IMR-90 (cell line): Measurements from ENCODE around the gene DTNA. TPM values are rescaled to one million over a fixed set of nuclear protein-coding genes. Genes with fewer than 3 reads are reported as not detected.

Experiments
- ATAC-seq: fragments of 200-7000 bp; cut with Tn5 transposase; 2 replicates; pipeline ENCODE4 v1.9.1; 2020; ENCODE audit warnings: low read depth, mild to moderate bottlenecking, moderate library complexity
- BruUV-seq: library from RNA; stranded (reverse); fragments of 400-500 nt; replicated peaks from 2 replicates; lab custom pipeline; 2021; lab: Mats Ljungman, UMichigan
- CTCF ChIA-PET: fragments of 300-600 bp; formaldehyde crosslinking; extraction: SDS; loops from one replicate; lab custom pipeline; 2021; ENCODE audit warnings: antibody characterized with exemption; lab: Yijun Ruan, JAX
- POLR2A ChIA-PET: fragments of 300-600 bp; sonication (Branson Sonifier 250); formaldehyde crosslinking; loops from one replicate; lab custom pipeline; 2022; ENCODE audit warnings: antibody characterized with exemption; ENCODE audit not compliant: unreplicated experiment; lab: Charles Lee
- DNase-seq: peaks from one replicate; pipeline ENCODE4 v3.0.0; 2013
- H2AFZ ChIP-seq: replicated peaks from 2 replicates; pipeline ENCODE3; 2013; ENCODE audit warnings: low read length, mild to moderate bottlenecking; ENCODE audit not compliant: poor library complexity
- H2AK5ac ChIP-seq: 2 replicates; pipeline ENCODE4 v1.6.1; 2013; ENCODE audit warnings: low read depth, low read length, inconsistent platforms
- H2AK9ac ChIP-seq: replicated peaks from 2 replicates; pipeline ENCODE3; 2013; ENCODE audit warnings: mild to moderate bottlenecking, low read depth, low read length, moderate library complexity; ENCODE audit not compliant: poor library complexity
- H2BK120ac ChIP-seq: 2 replicates; pipeline ENCODE4 v1.6.1; 2013; ENCODE audit warnings: low read depth, low read length, inconsistent platforms
- H2BK15ac ChIP-seq: 3 replicates; pipeline ENCODE4 v1.6.1; 2013; ENCODE audit warnings: low read depth, low read length, inconsistent platforms
- H2BK20ac ChIP-seq: 2 replicates; pipeline ENCODE4 v1.6.1; 2013; ENCODE audit warnings: low read depth, mild to moderate bottlenecking, inconsistent platforms, low read length, moderate library complexity
- H2BK5ac ChIP-seq: 2 replicates; pipeline ENCODE4 v1.6.1; 2013; ENCODE audit warnings: mild to moderate bottlenecking, low read depth, low read length, inconsistent platforms; ENCODE audit not compliant: poor library complexity, severe bottlenecking
- H3K14ac ChIP-seq: replicated peaks from 2 replicates; pipeline ENCODE4 v1.6.1; 2013; ENCODE audit warnings: low read depth, low read length, inconsistent platforms
- H3K18ac ChIP-seq: 2 replicates; pipeline ENCODE4 v1.6.1; 2013; ENCODE audit warnings: low read depth, low read length, control low read depth
- H3K23ac ChIP-seq: 2 replicates; pipeline ENCODE4 v1.6.1; 2013; ENCODE audit warnings: low read depth, low read length, inconsistent platforms
- H3K27ac ChIP-seq: 2 replicates; pipeline ENCODE4 v1.5.1; 2013; ENCODE audit warnings: mild to moderate bottlenecking, control low read depth, low read length; ENCODE audit not compliant: insufficient read depth
- H3K27me3 ChIP-seq: 2 replicates; pipeline ENCODE4 v1.6.1; 2013; ENCODE audit warnings: low read length; ENCODE audit not compliant: control insufficient read depth, insufficient read depth
- H3K36me3 ChIP-seq: 2 replicates; pipeline ENCODE4 v1.6.1; 2013; ENCODE audit warnings: low read length, mixed read lengths; ENCODE audit not compliant: control insufficient read depth, insufficient read depth
- H3K4ac ChIP-seq: 2 replicates; pipeline ENCODE4 v1.6.1; 2013; ENCODE audit warnings: low read depth, low read length, inconsistent platforms
- H3K4me1 ChIP-seq: 2 replicates; pipeline ENCODE4 v1.6.1; 2013; ENCODE audit warnings: low read length, mixed read lengths; ENCODE audit not compliant: control insufficient read depth, insufficient read depth
- H3K4me2 ChIP-seq: 2 replicates; pipeline ENCODE4 v1.6.1; 2013; ENCODE audit warnings: low read depth, mild to moderate bottlenecking, control low read depth, low read length, moderate library complexity
- H3K4me3 ChIP-seq: 2 replicates; pipeline ENCODE4 v1.5.1; 2013; ENCODE audit warnings: low read depth, mild to moderate bottlenecking, control low read depth, low read length, moderate library complexity; ENCODE audit not compliant: insufficient read depth
- H3K56ac ChIP-seq: 2 replicates; pipeline ENCODE4 v1.6.1; 2013; ENCODE audit warnings: low read length, inconsistent platforms; ENCODE audit not compliant: insufficient read depth; ENCODE audit errors: extremely low read depth
- H3K79me1 ChIP-seq, 2 experiments: 2 replicates each; pipeline ENCODE4 v1.6.1; 2013; ENCODE audit warnings: low read length in 2 of 2, inconsistent platforms in 1 of 2, low read depth in 1 of 2
- H3K9ac ChIP-seq: 2 replicates; pipeline ENCODE4 v1.6.1; 2013; ENCODE audit warnings: low read depth, low read length, control low read depth
- H3K9me1 ChIP-seq: 2 replicates; pipeline ENCODE4 v1.6.1; 2013; ENCODE audit warnings: low read length, inconsistent platforms; ENCODE audit not compliant: insufficient read depth
- H3K9me3 ChIP-seq: 2 replicates; pipeline ENCODE4 v1.6.1; 2013; ENCODE audit warnings: low read length; ENCODE audit not compliant: control insufficient read depth, insufficient read depth
- H4K20me1 ChIP-seq: 2 replicates; pipeline ENCODE4 v1.6.1; 2013; ENCODE audit warnings: low read length, inconsistent platforms; ENCODE audit not compliant: insufficient read depth
- H4K5ac ChIP-seq: 2 replicates; pipeline ENCODE4 v1.6.1; 2013; ENCODE audit warnings: mild to moderate bottlenecking, low read depth, low read length, control low read depth
- H4K8ac ChIP-seq, 2 experiments: 2 replicates each; pipeline ENCODE4 v1.6.1; 2013; ENCODE audit warnings: low read depth in 2 of 2, low read length in 2 of 2, control low read depth in 1 of 2, inconsistent platforms in 1 of 2
- H4K91ac ChIP-seq: 2 replicates; pipeline ENCODE4 v1.6.1; 2013; ENCODE audit warnings: low read depth, low read length, inconsistent platforms; ENCODE audit not compliant: insufficient read depth
- BHLHE40 ChIP-seq: fragments of 150-350 bp; IDR thresholded peaks from 2 replicates; pipeline ENCODE4 v1.6.1; 2016; ENCODE audit warnings: mild to moderate bottlenecking, low read depth, low read length
- CEBPB ChIP-seq: IDR thresholded peaks from 2 replicates; pipeline ENCODE4 v1.6.1; 2012; ENCODE audit warnings: low read depth, low read length, improper control_type of control experiment
- CHD1 ChIP-seq: IDR thresholded peaks from 2 replicates; pipeline ENCODE4 v1.6.1; 2012; ENCODE audit warnings: low read depth, low read length, improper control_type of control experiment
- CTCF ChIP-seq: conservative IDR thresholded peaks from 2 replicates; pipeline ENCODE4 v1.5.1; 2012; ENCODE audit warnings: mild to moderate bottlenecking, low read depth, low read length, improper control_type of control experiment
- ELK1 ChIP-seq: fragments of 150-350 bp; IDR thresholded peaks from 2 replicates; pipeline ENCODE4 v1.6.1; 2016; ENCODE audit warnings: low read depth, mild to moderate bottlenecking, low read length, moderate library complexity, borderline replicate concordance
- FOS ChIP-seq: fragments of 150-350 bp; IDR thresholded peaks from 2 replicates; pipeline ENCODE4 v1.6.1; 2016; ENCODE audit warnings: low read depth, low read length
- MAFK ChIP-seq: IDR thresholded peaks from 2 replicates; pipeline ENCODE4 v1.6.1; 2012; ENCODE audit warnings: low read depth, low read length, improper control_type of control experiment
- MAZ ChIP-seq: IDR thresholded peaks from 2 replicates; pipeline ENCODE4 v1.6.1; 2012; ENCODE audit warnings: low read depth, mild to moderate bottlenecking, low read length, improper control_type of control experiment, moderate library complexity, borderline replicate concordance
- MXI1 ChIP-seq: IDR thresholded peaks from 2 replicates; pipeline ENCODE4 v1.6.1; 2012; ENCODE audit warnings: low read depth, mild to moderate bottlenecking, low read length, moderate library complexity, borderline replicate concordance
- NFE2L2 ChIP-seq: fragments of 150-350 bp; IDR thresholded peaks from 2 replicates; pipeline ENCODE4 v1.6.1; 2016; ENCODE audit warnings: low read depth, mild to moderate bottlenecking, low read length
- POLR2A ChIP-seq: IDR thresholded peaks from 2 replicates; pipeline ENCODE4 v1.6.1; 2012; ENCODE audit warnings: mild to moderate bottlenecking, low read depth, low read length
- RAD21 ChIP-seq: IDR thresholded peaks from 2 replicates; pipeline ENCODE4 v1.6.1; 2012; ENCODE audit warnings: low read length, improper control_type of control experiment
- RCOR1 ChIP-seq: IDR thresholded peaks from 2 replicates; pipeline ENCODE4 v1.6.1; 2012; ENCODE audit warnings: mild to moderate bottlenecking, low read length, improper control_type of control experiment; ENCODE audit not compliant: insufficient replicate concordance
- RFX5 ChIP-seq: IDR thresholded peaks from 2 replicates; pipeline ENCODE4 v1.8.0; 2012; ENCODE audit warnings: low read depth, mild to moderate bottlenecking, low read length, moderate library complexity
- SMC3 ChIP-seq: fragments of 150-350 bp; IDR thresholded peaks from 2 replicates; pipeline ENCODE4 v1.6.1; 2016; ENCODE audit warnings: low read depth, mild to moderate bottlenecking, antibody characterized with exemption, low read length, moderate library complexity
- USF2 ChIP-seq: fragments of 150-350 bp; IDR thresholded peaks from 2 replicates; pipeline ENCODE4 v1.6.1; 2017; ENCODE audit warnings: mild to moderate bottlenecking, antibody characterized with exemption, low read length, low read depth
- WGBS, 2 experiments: methylation state at CpG; one replicate each; pipeline versions ENCODE4 v1.1.5 to v1.1.7; 2013; ENCODE audit warnings: missing lambda C conversion rate in 2 of 2; ENCODE audit not compliant: insufficient read length in 1 of 2; ENCODE audit errors: extremely low coverage in 2 of 2; 5-methylcytosine and 5-hydroxymethylcytosine counted together
- dilution Hi-C: fragments of 300-500 bp; cut with HindIII; formaldehyde crosslinking; loops from one replicate; pipeline ENCODE4 v1.14.3; 2018; ENCODE audit warnings: low sequenced_read_pairs; ENCODE audit not compliant: unreplicated experiment
- in situ Hi-C: fragments of 300-500 bp; cut with MboI; formaldehyde crosslinking; loops from 3 replicates; pipeline ENCODE4 v1.14.3; 2019; ENCODE audit warnings: low sequenced_read_pairs, inconsistent platforms, mixed read lengths
- intact Hi-C: fragments of 100-400 bp; cut with micrococcal nuclease; formaldehyde crosslinking; loops from 2 replicates; pipeline ENCODE4 v1.10.0; 2022
- polyA plus RNA-seq, 3 experiments: library from polyadenylated mRNA; depleted of rRNA; stranded (reverse); fragments of >200 nt; gene quantifications; 2 replicates each; pipeline ENCODE4 v1.2.3, GENCODE V29; 2012; ENCODE audit warnings: low replicate concordance in 1 of 3
- total RNA-seq: library from RNA; depleted of rRNA; stranded (reverse); fragments of >200 nt; gene quantifications from 2 replicates; pipeline ENCODE4 v1.2.3, GENCODE V29; 2012

DTNA gene
- total and polyA plus RNA-seq, 2 of the 4 experiments (the other 2 are of a cell fraction), result 9.5 to 10.8 TPM

GRCh38 chr18:34886177-34886576 is 176.1 kb downstream of the DTNA start:
- no peak overlapping the region for H3K4me2 ChIP-seq
- no peak overlapping the region for H4K8ac ChIP-seq
- no peaks in the 10 kb centered on the region for H3K9me1 ChIP-seq
- no peak for ATAC-seq
- H3K23ac ChIP-seq, result no peak overlapping the region
- no peak for DNase-seq
- TF ChIP-seq ELK1, result no peak
- TF ChIP-seq CHD1, result no peak
- TF ChIP-seq CEBPB, result no peak
- TF ChIP-seq NFE2L2, result no peak
- no peak for TF ChIP-seq RFX5
- no peak for TF ChIP-seq BHLHE40
- no peak for TF ChIP-seq MAZ
- TF ChIP-seq RCOR1, result no peak
- no peak for TF ChIP-seq MAFK
- TF ChIP-seq USF2, result no peak
- TF ChIP-seq RAD21, result no peak
- no peak for TF ChIP-seq FOS
- no peak for TF ChIP-seq CTCF
- no peak for TF ChIP-seq POLR2A
- no peak for TF ChIP-seq MXI1
- no peak for TF ChIP-seq SMC3
- H2AK5ac ChIP-seq, result no peak overlapping the region
- H2BK15ac ChIP-seq, result no peak overlapping the region
- H2BK5ac ChIP-seq, result no peak overlapping the region
- H2AFZ ChIP-seq, result no peak overlapping the region
- in situ Hi-C loops (loop anchor here (10.0 kb wide), 1 partner anchor 109 kb away; no protein-coding TSS in a partner anchor), intact Hi-C loops (no loop called here), dilution Hi-C loops (no loop called here)
- no peak overlapping the region for H4K5ac ChIP-seq
- no peaks in the 10 kb centered on the region for H3K79me1 ChIP-seq
- BruUV-seq, result no TSS peak
- H4K91ac ChIP-seq, result no peak overlapping the region
- H3K4me1 ChIP-seq, result no peaks in the 10 kb centered on the region
- no peak overlapping the region for H2BK20ac ChIP-seq
- H3K36me3 ChIP-seq, result no peaks in the 10 kb centered on the region
- H3K56ac ChIP-seq, result no peak overlapping the region
- H3K27ac ChIP-seq, result no peak overlapping the region
- H3K27me3 ChIP-seq, result no peaks in the 10 kb centered on the region
- no peak overlapping the region for H3K4me3 ChIP-seq
- WGBS, 2 experiments, result no CpG with 5 or more reads among the region's 1 CpG
- H3K18ac ChIP-seq, result no peak overlapping the region
- no peak overlapping the region for H3K9ac ChIP-seq
- ChIA-PET CTCF (no interaction called here), POLR2A (no interaction called here)
- H4K20me1 ChIP-seq, result no peaks in the 10 kb centered on the region
- no peak overlapping the region for H3K14ac ChIP-seq
- H2AK9ac ChIP-seq, result no peak overlapping the region
- H3K9me3 ChIP-seq, result no peaks in the 10 kb centered on the region
- H2BK120ac ChIP-seq, result no peak overlapping the region
- no peak overlapping the region for H3K4ac ChIP-seq
